C4-2B (cell line): Measurements from ENCODE around the gene C10orf143.

ENCODE experiments used
- ZFX ChIP-seq: fragments of 450-650 bp; IDR thresholded peaks from 2 replicates; pipeline ENCODE4 v1.6.1; 2017
- TF ChIP-seq, protein P1 (sequence below): fragments of 450-650 bp; conservative IDR thresholded peaks from 2 replicates; pipeline ENCODE4 v1.5.1; 2017; ENCODE audit warnings: mild to moderate bottlenecking

DNA sequence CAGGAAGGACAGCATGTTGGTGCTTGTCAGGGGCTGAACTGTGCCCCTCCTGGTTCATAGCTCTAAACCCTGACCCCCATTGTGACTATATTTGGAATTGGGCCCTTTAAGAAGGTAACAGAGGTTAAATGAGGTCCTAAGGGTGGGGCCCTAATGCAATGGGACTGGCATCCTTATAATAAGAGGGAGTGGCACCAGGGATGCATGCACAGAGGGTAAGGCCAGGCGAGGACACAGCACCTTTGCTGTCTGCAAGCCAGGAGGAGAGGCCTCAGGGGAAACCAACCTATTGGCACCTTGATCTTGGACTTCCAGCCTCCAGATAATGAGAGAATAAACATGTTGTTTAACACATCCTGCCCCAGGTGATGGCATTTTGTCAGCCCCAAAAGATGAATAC is 85.3 kb downstream of the C10orf143 start:
- TF ChIP-seq, protein P1, sequence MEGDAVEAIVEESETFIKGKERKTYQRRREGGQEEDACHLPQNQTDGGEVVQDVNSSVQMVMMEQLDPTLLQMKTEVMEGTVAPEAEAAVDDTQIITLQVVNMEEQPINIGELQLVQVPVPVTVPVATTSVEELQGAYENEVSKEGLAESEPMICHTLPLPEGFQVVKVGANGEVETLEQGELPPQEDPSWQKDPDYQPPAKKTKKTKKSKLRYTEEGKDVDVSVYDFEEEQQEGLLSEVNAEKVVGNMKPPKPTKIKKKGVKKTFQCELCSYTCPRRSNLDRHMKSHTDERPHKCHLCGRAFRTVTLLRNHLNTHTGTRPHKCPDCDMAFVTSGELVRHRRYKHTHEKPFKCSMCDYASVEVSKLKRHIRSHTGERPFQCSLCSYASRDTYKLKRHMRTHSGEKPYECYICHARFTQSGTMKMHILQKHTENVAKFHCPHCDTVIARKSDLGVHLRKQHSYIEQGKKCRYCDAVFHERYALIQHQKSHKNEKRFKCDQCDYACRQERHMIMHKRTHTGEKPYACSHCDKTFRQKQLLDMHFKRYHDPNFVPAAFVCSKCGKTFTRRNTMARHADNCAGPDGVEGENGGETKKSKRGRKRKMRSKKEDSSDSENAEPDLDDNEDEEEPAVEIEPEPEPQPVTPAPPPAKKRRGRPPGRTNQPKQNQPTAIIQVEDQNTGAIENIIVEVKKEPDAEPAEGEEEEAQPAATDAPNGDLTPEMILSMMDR, result no peak
- no peak for TF ChIP-seq ZFX
